HEK293 (cell line): ENCODE measurements around the gene RANBP3L.

Experiments
- HOXD13 ChIP-seq: sonication (generic); formaldehyde crosslinking; IDR thresholded peaks from 2 replicates; pipeline ENCODE4 v1.8.0; 2022; ENCODE audit warnings: missing genetic modification reagents, borderline replicate concordance
- INSM2 ChIP-seq: fragments of 450-650 bp; formaldehyde crosslinking; IDR thresholded peaks from 2 replicates; pipeline ENCODE4 v1.5.1; 2016; ENCODE audit warnings: missing biosample characterization, missing genetic modification characterization
- KLF1 ChIP-seq: fragments of 450-650 bp; formaldehyde crosslinking; IDR thresholded peaks from 2 replicates; pipeline ENCODE4 v1.5.1; 2016; ENCODE audit warnings: missing biosample characterization, missing genetic modification characterization
- MZF1 ChIP-seq: fragments of 450-650 bp; formaldehyde crosslinking; IDR thresholded peaks from 2 replicates; pipeline ENCODE4 v1.5.1; 2017; ENCODE audit warnings: missing biosample characterization, missing genetic modification characterization, borderline replicate concordance
- OVOL3 ChIP-seq: fragments of 450-650 bp; formaldehyde crosslinking; IDR thresholded peaks from 2 replicates; pipeline ENCODE4 v1.5.1; 2016; ENCODE audit warnings: missing biosample characterization, missing genetic modification characterization
- PRDM10 ChIP-seq: fragments of 450-650 bp; formaldehyde crosslinking; IDR thresholded peaks from 2 replicates; pipeline ENCODE4 v1.5.1; 2016; ENCODE audit warnings: missing biosample characterization, missing genetic modification characterization
- SP7 ChIP-seq: fragments of 450-650 bp; formaldehyde crosslinking; IDR thresholded peaks from 2 replicates; pipeline ENCODE4 v1.5.1; 2016; ENCODE audit warnings: missing biosample characterization, missing genetic modification characterization
- ZBTB11 ChIP-seq: fragments of 450-650 bp; formaldehyde crosslinking; conservative IDR thresholded peaks from 2 replicates; pipeline ENCODE4 v1.5.1; 2016; ENCODE audit warnings: low read depth, missing biosample characterization, missing genetic modification characterization
- ZBTB8A ChIP-seq: fragments of 450-650 bp; formaldehyde crosslinking; IDR thresholded peaks from 2 replicates; pipeline ENCODE4 v1.5.1; 2016; ENCODE audit warnings: missing biosample characterization, missing genetic modification characterization
- ZFP69B ChIP-seq: fragments of 450-650 bp; formaldehyde crosslinking; IDR thresholded peaks from 2 replicates; pipeline ENCODE4 v1.5.1; 2016; ENCODE audit warnings: missing biosample characterization, missing genetic modification characterization
- ZNF10 ChIP-seq: fragments of 450-650 bp; formaldehyde crosslinking; IDR thresholded peaks from 2 replicates; pipeline ENCODE4 v1.5.1; 2017; ENCODE audit warnings: missing biosample characterization, missing genetic modification characterization
- ZNF266 ChIP-seq: fragments of 450-650 bp; formaldehyde crosslinking; IDR thresholded peaks from 2 replicates; pipeline ENCODE4 v1.5.1; 2016; ENCODE audit warnings: missing biosample characterization, missing genetic modification characterization, low read depth
- ZNF324 ChIP-seq: fragments of 450-650 bp; formaldehyde crosslinking; IDR thresholded peaks from 2 replicates; pipeline ENCODE4 v1.5.1; 2016; ENCODE audit warnings: missing biosample characterization, missing genetic modification characterization
- ZNF350 ChIP-seq: fragments of 450-650 bp; formaldehyde crosslinking; IDR thresholded peaks from 2 replicates; pipeline ENCODE4 v1.5.0; 2017; ENCODE audit warnings: missing biosample characterization, mild to moderate bottlenecking, missing genetic modification characterization
- ZNF416 ChIP-seq: fragments of 450-650 bp; formaldehyde crosslinking; IDR thresholded peaks from 2 replicates; pipeline ENCODE4 v1.5.1; 2016; ENCODE audit warnings: missing biosample characterization, missing genetic modification characterization
- ZNF549 ChIP-seq: fragments of 450-650 bp; IDR thresholded peaks from 2 replicates; pipeline ENCODE4 v1.5.1; 2018; ENCODE audit warnings: missing biosample characterization, missing genetic modification characterization, mild to moderate bottlenecking, inconsistent platforms, moderate library complexity
- ZNF580 ChIP-seq: fragments of 450-650 bp; formaldehyde crosslinking; IDR thresholded peaks from 2 replicates; pipeline ENCODE4 v1.5.1; 2016; ENCODE audit warnings: missing biosample characterization, missing genetic modification characterization
- ZNF596 ChIP-seq: fragments of 450-650 bp; IDR thresholded peaks from 2 replicates; pipeline ENCODE4 v1.5.0; 2018; ENCODE audit warnings: missing biosample characterization, mild to moderate bottlenecking, missing genetic modification characterization, moderate library complexity
- ZNF610 ChIP-seq: fragments of 450-650 bp; formaldehyde crosslinking; IDR thresholded peaks from 2 replicates; pipeline ENCODE4 v1.5.1; 2016; ENCODE audit warnings: missing biosample characterization, missing genetic modification characterization, borderline replicate concordance
- ZNF621 ChIP-seq: fragments of 450-650 bp; formaldehyde crosslinking; IDR thresholded peaks from 2 replicates; pipeline ENCODE4 v1.5.1; 2017; ENCODE audit warnings: missing biosample characterization, missing genetic modification characterization
- ZNF626 ChIP-seq: fragments of 450-650 bp; sonication (Bioruptor Pico); formaldehyde crosslinking; IDR thresholded peaks from 2 replicates; pipeline ENCODE4 v1.5.1; 2018; ENCODE audit warnings: missing biosample characterization, missing genetic modification characterization, inconsistent platforms
- ZNF654 ChIP-seq: fragments of 450-650 bp; formaldehyde crosslinking; IDR thresholded peaks from 2 replicates; pipeline ENCODE4 v1.5.1; 2016; ENCODE audit warnings: low read depth, missing biosample characterization, missing genetic modification characterization
- ZNF791 ChIP-seq: fragments of 450-650 bp; formaldehyde crosslinking; IDR thresholded peaks from 2 replicates; pipeline ENCODE4 v1.5.1; 2016; ENCODE audit warnings: missing biosample characterization, missing genetic modification characterization
- ZXDB ChIP-seq: fragments of 450-650 bp; formaldehyde crosslinking; IDR thresholded peaks from 2 replicates; pipeline ENCODE4 v1.5.1; 2016; ENCODE audit warnings: missing biosample characterization, missing genetic modification characterization
- TF ChIP-seq, protein P1 (sequence below): fragments of 450-650 bp; formaldehyde crosslinking; IDR thresholded peaks from 2 replicates; pipeline ENCODE4 v1.5.1; 2016; ENCODE audit warnings: missing biosample characterization, missing genetic modification characterization
- TF ChIP-seq, protein P2 (sequence below): fragments of 450-650 bp; formaldehyde crosslinking; IDR thresholded peaks from 2 replicates; pipeline ENCODE4 v1.5.1; 2017; ENCODE audit warnings: missing biosample characterization, missing genetic modification characterization

RANBP3L gene

DNA sequence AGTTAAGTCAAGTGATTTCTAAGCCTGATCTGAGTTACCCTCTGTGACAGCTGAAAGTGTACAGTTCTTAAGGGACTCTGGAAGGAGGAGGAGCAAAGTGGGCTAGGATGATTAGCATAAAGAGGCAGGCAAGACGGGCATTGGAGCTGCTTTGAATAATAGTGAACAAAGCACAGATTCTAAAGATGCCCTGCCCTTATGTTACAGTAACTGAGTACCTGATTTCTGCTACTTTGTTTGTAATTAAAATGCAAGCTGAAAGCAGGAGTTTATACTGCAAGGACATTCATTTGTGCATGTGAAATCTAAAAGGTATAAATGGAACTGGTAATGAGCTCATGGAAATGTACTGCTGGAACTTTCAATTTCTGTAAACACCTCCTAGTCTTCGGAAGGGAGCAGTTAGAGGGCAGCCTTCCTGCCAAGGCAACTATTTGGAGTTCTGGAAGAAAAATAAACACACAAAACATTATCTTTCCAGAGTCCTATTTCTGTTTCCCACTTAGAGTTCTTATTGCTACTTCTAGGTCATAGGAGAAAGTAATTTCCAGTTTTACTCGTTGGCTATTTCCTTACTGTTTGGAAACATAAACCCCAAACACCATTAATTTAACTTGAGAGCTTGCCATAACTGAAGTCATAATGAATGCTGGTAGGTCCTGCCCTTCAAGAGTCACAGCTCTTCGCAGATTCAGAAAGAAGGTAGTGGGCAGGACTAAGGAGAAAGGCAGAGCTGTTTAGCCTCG lies at the start of gene RANBP3L (continued):
- TF ChIP-seq ZBTB11 (peak; percentile 26; the same call in 1 of the 2 replicates), ZNF654 (peak; percentile 11; the same call in 1 of the 2 replicates), ZNF324 (no peak), MZF1 (peak; percentile 84; the same call in 1 of the 2 replicates), ZNF580 (tag by site-specific recombination) (peak; percentile 83), ZNF596 (tag by site-specific recombination) (peak; percentile 65; the same call in 1 of the 2 replicates), ZNF350 (peak; percentile 92), INSM2 (tag by site-specific recombination) (peak; percentile 52; the same call in 1 of the 2 replicates), ZNF549 (tag by site-specific recombination) (no peak), ZBTB8A (tag by site-specific recombination) (peak; percentile 20; the same call in 1 of the 2 replicates), ZFP69B (tag by site-specific recombination) (peak; percentile 55; the same call in 1 of the 2 replicates), ZNF626 (tag by site-specific recombination) (peak; percentile 52; the same call in 1 of the 2 replicates), KLF1 (tag by site-specific recombination) (0 out of 2 replicates have a peak, but pooled peaks have one; percentile 31), ZNF266 (tag by site-specific recombination) (no peak), ZNF791 (tag by site-specific recombination) (no peak), PRDM10 (tag by site-specific recombination) (peak; percentile 76; the same call in 1 of the 2 replicates), ZNF621 (tag by site-specific recombination) (no peak), ZNF10 (no peak), SP7 (tag by site-specific recombination) (peak; percentile 63), ZXDB (peak; percentile 94), HOXD13 (CRISPR knock-in tag) (no peak), ZNF416 (tag by site-specific recombination) (no peak), ZNF610 (tag by site-specific recombination) (0 out of 2 replicates have a peak, but pooled peaks have one; percentile 67), OVOL3 (peak; percentile 91)
- TF ChIP-seq, protein P1, sequence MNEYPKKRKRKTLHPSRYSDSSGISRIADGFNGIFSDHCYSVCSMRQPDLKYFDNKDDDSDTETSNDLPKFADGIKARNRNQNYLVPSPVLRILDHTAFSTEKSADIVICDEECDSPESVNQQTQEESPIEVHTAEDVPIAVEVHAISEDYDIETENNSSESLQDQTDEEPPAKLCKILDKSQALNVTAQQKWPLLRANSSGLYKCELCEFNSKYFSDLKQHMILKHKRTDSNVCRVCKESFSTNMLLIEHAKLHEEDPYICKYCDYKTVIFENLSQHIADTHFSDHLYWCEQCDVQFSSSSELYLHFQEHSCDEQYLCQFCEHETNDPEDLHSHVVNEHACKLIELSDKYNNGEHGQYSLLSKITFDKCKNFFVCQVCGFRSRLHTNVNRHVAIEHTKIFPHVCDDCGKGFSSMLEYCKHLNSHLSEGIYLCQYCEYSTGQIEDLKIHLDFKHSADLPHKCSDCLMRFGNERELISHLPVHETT (tag by site-specific recombination) = peak; percentile 32; the same call in 1 of the 2 replicates
- TF ChIP-seq, protein P2, sequence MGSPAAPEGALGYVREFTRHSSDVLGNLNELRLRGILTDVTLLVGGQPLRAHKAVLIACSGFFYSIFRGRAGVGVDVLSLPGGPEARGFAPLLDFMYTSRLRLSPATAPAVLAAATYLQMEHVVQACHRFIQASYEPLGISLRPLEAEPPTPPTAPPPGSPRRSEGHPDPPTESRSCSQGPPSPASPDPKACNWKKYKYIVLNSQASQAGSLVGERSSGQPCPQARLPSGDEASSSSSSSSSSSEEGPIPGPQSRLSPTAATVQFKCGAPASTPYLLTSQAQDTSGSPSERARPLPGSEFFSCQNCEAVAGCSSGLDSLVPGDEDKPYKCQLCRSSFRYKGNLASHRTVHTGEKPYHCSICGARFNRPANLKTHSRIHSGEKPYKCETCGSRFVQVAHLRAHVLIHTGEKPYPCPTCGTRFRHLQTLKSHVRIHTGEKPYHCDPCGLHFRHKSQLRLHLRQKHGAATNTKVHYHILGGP (tag by site-specific recombination) = no peak
